ENCODE data around the gene RAB20. TPM values are rescaled to one million over a fixed set of nuclear protein-coding genes. Genes with fewer than 3 reads are reported as not detected.

RAB20 gene
- total RNA-seq, 1 experiment from 2014 or later = 12.3 TPM

DNA sequence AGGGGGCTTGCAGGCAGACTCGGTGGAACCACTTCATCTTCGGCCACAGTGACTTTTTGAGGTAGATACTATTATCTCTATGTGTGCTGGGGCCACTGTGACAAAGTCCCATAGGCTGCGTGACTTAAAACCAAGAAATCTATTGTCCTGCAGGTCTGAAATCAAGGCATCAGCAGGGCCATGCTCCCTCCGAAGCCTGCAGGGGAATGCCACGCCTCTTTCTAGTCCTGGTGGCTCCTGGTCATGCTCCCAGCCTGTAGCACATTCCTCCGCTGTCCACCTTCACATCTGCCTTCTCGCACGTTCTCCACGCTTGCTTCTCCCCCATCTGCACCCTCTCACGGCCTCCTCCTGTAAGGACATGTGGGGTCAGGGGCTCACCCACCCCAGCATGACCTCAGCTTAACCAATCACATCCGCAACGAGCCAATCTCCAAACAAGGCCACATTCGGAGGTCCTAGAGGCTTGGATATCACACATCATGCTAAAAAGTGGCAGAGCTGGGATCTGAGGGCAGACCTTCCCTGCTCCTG is 21.0 kb upstream of the RAB20 start:
- no peaks in the 10 kb centered on the region for H3K36me3 Mint-ChIP-seq (ENCODE audit: insufficient read depth in 1 of 3, low read depth in 3 of 3)
- no CpG with 5 or more reads among the region's 13 CpGs for WGBS (ENCODE audit: extremely low coverage, insufficient read length, low lambda C conversion rate)
- no peaks in the 10 kb centered on the region for H3K27me3 ChIP-seq (ENCODE audit: insufficient read depth, low read length)
- no peak overlapping the region for H4K91ac ChIP-seq (ENCODE audit: insufficient read length, low read depth, low read length)
- no peaks in the 10 kb centered on the region for H3K9me3 Mint-ChIP-seq
- H3K14ac ChIP-seq (ENCODE audit: insufficient read depth, low read length) = no peak overlapping the region; the same call in 1 of the 2 replicates
- TF ChIP-seq, protein P1, sequence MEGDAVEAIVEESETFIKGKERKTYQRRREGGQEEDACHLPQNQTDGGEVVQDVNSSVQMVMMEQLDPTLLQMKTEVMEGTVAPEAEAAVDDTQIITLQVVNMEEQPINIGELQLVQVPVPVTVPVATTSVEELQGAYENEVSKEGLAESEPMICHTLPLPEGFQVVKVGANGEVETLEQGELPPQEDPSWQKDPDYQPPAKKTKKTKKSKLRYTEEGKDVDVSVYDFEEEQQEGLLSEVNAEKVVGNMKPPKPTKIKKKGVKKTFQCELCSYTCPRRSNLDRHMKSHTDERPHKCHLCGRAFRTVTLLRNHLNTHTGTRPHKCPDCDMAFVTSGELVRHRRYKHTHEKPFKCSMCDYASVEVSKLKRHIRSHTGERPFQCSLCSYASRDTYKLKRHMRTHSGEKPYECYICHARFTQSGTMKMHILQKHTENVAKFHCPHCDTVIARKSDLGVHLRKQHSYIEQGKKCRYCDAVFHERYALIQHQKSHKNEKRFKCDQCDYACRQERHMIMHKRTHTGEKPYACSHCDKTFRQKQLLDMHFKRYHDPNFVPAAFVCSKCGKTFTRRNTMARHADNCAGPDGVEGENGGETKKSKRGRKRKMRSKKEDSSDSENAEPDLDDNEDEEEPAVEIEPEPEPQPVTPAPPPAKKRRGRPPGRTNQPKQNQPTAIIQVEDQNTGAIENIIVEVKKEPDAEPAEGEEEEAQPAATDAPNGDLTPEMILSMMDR (conservative IDR thresholded peaks at IDR 0.05) = no peak
- H2BK15ac ChIP-seq (ENCODE audit: low read depth, low read length) = no peak overlapping the region; the same call in 1 of the 2 replicates
- no peak overlapping the region for H3K18ac ChIP-seq (ENCODE audit: insufficient read length, low read depth, low read length)
- H3K79me1 ChIP-seq (ENCODE audit: insufficient read depth, low read depth, low read length, poor library complexity, severe bottlenecking) = no peaks in the 10 kb centered on the region
- no peak for DNase-seq
- no peaks in the 10 kb centered on the region for H4K20me1 ChIP-seq (ENCODE audit: control insufficient read depth, insufficient read depth, insufficient read length)
- H3K23ac ChIP-seq (ENCODE audit: insufficient read length, low read depth, low read length) = no peak overlapping the region
- no peaks in the 10 kb centered on the region for H3K9me3 ChIP-seq (ENCODE audit: control insufficient read depth, low read depth, low read length)
- no peaks in the 10 kb centered on the region for H3K23me2 ChIP-seq (ENCODE audit: insufficient read length, low read depth, low read length, poor library complexity, severe bottlenecking)
- H3K4ac ChIP-seq (ENCODE audit: low read depth, low read length) = no peak overlapping the region
- no peak overlapping the region for H2BK12ac ChIP-seq (ENCODE audit: insufficient read length, low read depth, low read length)
- no peak overlapping the region for H3K4me3 Mint-ChIP-seq
- no peak overlapping the region for H3K9ac ChIP-seq (ENCODE audit: extremely low read depth, insufficient read length, low read length)
- no peaks in the 10 kb centered on the region for H3K4me1 Mint-ChIP-seq
- peaks cover 1% of the 10 kb centered on the region; the same call in 1 of the 2 replicates for H3K27me3 Mint-ChIP-seq (ENCODE audit: low read depth)
- no peak overlapping the region for H2AK5ac ChIP-seq (ENCODE audit: insufficient read length, low read length)
- H2AFZ ChIP-seq (ENCODE audit: low read length) = no peak overlapping the region
- no peak overlapping the region for H3K27ac ChIP-seq (ENCODE audit: insufficient read length, low read depth, low read length)
- no peak overlapping the region for H3K27ac Mint-ChIP-seq
- H2BK5ac ChIP-seq (ENCODE audit: insufficient read length, low read length) = no peak overlapping the region
- no peak overlapping the region for H3K4me2 ChIP-seq (ENCODE audit: insufficient read depth, insufficient read length, low read length)
- H3K79me2 ChIP-seq (ENCODE audit: insufficient read depth, low read length) = no peaks in the 10 kb centered on the region
- H3K56ac ChIP-seq (ENCODE audit: insufficient read length, low read depth, low read length) = no peak overlapping the region
- H3K4me1 ChIP-seq (ENCODE audit: insufficient read depth, low read length) = no peaks in the 10 kb centered on the region
- no peak overlapping the region for H3T11ph ChIP-seq (ENCODE audit: low read length)
- no peak overlapping the region for H4K8ac ChIP-seq (replicated peaks; ENCODE audit: insufficient read length, low read depth, low read length)
- H4K5ac ChIP-seq (ENCODE audit: insufficient read length, low read depth, low read length) = no peak overlapping the region
- H2BK20ac ChIP-seq (ENCODE audit: low read depth, low read length, poor library complexity, severe bottlenecking) = no peak overlapping the region
- H2BK120ac ChIP-seq (ENCODE audit: low read depth, low read length, poor library complexity, severe bottlenecking) = no peak overlapping the region
